SHP77 (cell line): Measurements from ENCODE around the gene PDCD1LG2.
"Not testable (repeated sequence)": the region's sequence is repeated elsewhere in the genome, so short reads cannot be mapped to it uniquely, and the experiment has no call there.

ENCODE experiments used
- DNase-seq, 2 experiments: peaks; one replicate each; lab custom pipeline; 2025; lab: John Stamatoyannopoulos, UW

Gene PDCD1LG2

GRCh38 chr9:5566054-5566618, 55.8 kb downstream of the PDCD1LG2 start:
- no peak for DNase-seq

- DNase-seq = no peak
These were observed 58.5 kb downstream of the PDCD1LG2 start for GRCh38 chr9:5568868-5569267.

- no peak for DNase-seq
These were observed 59.1 kb downstream of the PDCD1LG2 start for GRCh38 chr9:5569409-5569808.

DNA sequence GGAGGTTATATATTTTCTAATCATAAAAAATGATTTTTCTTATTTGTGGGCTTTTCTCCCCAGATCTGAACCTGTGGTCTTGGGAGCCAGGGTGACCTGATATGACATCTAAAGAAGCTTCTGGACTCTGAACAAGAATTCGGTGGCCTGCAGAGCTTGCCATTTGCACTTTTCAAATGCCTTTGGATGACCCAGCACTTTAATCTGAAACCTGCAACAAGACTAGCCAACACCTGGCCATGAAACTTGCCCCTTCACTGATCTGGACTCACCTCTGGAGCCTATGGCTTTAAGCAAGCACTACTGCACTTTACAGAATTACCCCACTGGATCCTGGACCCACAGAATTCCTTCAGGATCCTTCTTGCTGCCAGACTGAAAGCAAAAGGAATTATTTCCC, 59.6 kb downstream of the PDCD1LG2 start:
- DNase-seq = no peak

GRCh38 chr9:5571629-5572232, 61.4 kb downstream of the PDCD1LG2 start:
- no peak for DNase-seq

DNA sequence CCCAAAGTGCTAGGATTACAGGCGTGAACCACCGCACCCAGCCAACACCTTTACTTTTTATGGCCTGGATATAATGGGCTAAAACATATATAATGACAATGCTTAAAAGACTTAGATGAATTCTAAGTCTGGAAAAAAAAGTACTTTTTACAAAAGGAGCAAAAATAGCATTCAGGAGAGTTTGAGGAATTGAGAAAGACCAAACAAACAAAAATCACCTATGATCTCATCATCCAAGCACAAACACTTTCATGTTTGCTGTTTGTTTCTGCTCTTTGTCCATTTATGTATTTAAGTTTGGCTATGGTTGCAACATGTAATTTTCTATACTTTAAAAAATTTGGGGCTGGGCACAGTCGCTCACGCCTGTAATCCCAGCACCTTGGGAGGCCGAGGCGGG, 63.8 kb downstream of the PDCD1LG2 start:
- no peak for DNase-seq

DNA sequence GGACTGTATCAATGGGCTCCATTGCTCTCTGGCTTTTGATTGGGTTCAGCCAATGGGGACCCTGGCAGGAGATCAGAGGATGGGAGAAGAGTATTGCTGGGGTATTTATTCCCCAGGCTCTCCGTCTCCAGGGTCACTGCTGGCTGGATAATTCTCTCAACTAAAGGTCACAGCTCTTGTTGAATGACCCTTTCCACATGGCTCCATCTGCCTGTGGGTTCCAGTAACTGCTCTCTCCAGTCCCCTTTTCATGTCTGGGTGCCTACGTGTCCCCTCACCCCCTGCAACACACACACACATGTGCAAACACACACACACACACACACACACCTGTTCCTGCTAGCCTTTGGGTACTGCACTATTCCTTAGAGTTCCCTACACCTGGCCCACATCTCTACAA, 64.7 kb downstream of the PDCD1LG2 start:
- DNase-seq = no peak

GRCh38 chr9:5577225-5577624, 66.9 kb downstream of the PDCD1LG2 start:
- DNase-seq = no peak

- DNase-seq = no peak
These were observed 67.8 kb downstream of the PDCD1LG2 start for GRCh38 chr9:5578018-5578697.

GRCh38 chr9:5578698-5579085, 68.4 kb downstream of the PDCD1LG2 start:
- DNase-seq = no peak

- DNase-seq = no peak
These were observed 69.5 kb downstream of the PDCD1LG2 start for GRCh38 chr9:5579881-5580280.

DNA sequence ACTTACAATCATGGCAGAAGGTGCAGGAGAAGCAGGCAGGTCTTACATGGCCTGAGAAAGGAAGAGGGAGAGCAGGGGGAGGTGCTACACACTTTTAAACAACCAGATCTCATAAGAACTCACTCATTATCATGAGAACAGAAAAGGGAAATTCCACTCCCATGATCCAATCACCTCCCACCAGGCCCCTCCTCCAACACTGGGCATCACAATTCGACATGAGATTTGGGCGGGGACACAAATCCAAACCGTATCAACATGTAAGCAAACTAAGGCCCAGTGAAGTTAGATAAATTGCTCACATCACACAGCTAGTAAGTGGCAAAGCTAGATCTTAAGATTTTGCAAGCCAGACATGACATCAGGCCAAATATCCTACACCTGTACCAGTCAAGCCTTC, 70.3 kb downstream of the PDCD1LG2 start:
- DNase-seq = no peak

DNA sequence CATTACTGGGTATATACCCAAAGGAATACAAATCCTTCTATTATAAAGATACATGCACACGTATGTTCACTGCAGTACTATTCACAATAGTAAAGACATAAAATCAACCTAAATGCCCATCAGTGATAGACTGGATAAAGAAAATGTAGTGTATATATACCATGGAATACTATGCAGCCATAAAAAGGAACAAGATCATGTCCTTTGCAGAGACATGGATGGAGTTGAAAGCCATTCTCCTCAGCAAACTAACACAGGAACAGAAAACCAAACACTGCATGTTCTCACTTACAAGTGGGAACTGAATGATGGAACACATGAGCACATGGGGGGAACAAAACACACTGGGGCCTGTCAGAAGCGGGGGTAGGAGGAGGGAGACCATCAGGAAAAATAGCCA, 71.4 kb downstream of the PDCD1LG2 start:
- DNase-seq = not testable (repeated sequence)

DNA sequence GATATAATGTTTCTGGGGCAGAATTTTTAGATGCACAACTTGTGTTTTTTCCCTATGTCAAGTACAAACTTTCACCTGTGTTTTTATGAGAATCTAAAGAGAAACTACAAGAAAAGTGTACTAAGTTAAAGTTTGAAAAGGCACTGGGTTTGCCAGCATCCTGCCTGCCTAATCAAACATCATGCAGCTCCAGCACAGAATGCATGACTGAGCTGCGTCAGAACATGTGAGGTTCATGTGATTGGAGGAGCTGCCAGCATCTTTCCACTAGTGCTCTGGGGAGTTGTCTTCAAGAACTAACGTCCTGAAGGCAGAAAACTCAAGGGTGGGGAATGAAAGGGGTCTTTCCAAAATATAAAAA, 72.5 kb downstream of the PDCD1LG2 start:
- no peak for DNase-seq

DNA sequence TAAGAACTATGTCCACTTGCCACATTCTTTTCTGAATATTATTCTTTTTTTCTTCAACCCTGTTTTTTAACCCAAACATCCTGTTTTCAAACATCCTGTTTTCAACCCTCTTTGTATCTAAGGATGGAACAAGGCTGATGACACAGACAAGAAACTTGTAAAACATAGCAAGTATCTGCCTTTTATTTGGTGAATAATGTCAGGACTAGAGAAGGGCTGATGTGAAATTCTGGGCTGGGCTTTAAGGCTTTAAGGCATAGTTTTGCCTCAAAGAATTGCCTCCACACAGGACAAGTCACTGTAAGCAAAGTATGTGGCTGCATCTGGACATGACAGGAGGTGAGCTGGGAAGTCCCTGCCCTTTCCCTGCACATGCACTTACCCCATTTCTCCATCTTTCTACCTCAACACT, 76.1 kb downstream of the PDCD1LG2 start:
- no peak for DNase-seq

GRCh38 chr9:5587024-5587423, 76.7 kb downstream of the PDCD1LG2 start:
- no peak for DNase-seq

- DNase-seq = no peak
These were observed 81.9 kb downstream of the PDCD1LG2 start for GRCh38 chr9:5592231-5592630.

DNA sequence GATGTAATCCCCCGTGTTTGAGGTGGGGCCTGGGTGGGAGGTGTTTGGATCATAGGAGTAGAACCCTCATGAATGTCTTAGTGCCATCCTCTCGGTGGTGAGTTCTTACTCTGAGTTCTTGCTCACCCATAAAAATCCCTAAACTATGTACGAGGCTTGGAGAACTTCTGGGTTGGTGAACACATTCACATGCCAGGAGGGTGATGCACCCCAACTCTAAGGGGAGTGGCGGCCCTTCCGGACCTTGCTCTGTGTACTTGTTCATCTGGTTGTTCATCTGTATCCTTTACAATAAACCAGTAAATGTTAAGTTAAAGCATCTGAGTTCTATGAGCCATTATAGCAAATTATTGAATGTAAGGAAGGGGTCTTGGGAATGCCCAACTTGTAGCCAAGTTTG, 82.6 kb downstream of the PDCD1LG2 start:
- DNase-seq = no peak

- DNase-seq = no peak
These were observed 83.6 kb downstream of the PDCD1LG2 start for GRCh38 chr9:5593904-5594303.

DNA sequence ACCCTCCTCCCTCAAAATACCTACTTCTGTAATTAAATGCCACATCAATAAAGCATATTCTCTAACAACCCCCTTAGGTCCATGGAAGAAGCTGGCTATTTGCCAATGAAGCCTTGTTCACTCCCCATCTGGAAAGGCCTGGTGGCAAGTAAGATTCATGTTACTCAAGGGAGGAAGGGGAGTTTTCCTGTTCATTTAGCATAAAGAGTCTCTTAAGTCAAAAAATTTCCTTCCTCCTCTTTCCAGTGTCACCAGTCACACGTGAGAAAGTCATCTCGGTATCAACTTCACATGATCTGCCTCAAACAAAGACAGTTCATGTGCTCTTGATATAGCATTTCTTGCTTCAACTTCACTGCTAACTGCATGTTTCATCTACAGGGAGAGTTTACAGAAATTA, 85.8 kb downstream of the PDCD1LG2 start:
- DNase-seq = no peak

GRCh38 chr9:5608298-5609225, 98.2 kb downstream of the PDCD1LG2 start:
- DNase-seq = no peak

DNA sequence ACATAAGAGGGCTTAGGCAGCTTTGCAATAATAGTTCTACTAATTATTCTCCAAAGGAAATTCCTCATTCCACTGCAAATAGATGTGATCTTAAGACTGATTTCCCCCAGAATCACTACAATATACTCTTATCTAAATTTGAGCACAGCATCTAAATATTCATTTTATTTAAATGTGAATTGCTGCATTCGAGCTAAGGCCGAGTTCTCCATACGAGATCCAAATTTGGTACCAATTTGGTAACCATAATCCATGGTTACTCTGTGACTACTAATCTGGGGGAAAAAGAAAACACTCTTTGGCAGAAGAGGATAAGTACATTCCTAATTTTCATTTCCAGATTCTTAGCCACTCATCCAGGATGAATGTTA, 98.9 kb downstream of the PDCD1LG2 start:
- no peak for DNase-seq

GRCh38 chr9:5610491-5610890, 100.2 kb downstream of the PDCD1LG2 start:
- DNase-seq = no peak
